HEK293 (cell line): ENCODE measurements around the gene METTL24.

Experiments used
- CTCF ChIP-seq: fragments of 450-650 bp; formaldehyde crosslinking; IDR thresholded peaks from 2 replicates; pipeline ENCODE4 v1.5.1; 2016; ENCODE audit warnings: missing biosample characterization, missing genetic modification characterization
- GLIS2 ChIP-seq: fragments of 450-650 bp; formaldehyde crosslinking; IDR thresholded peaks from 2 replicates; pipeline ENCODE4 v1.5.1; 2016; ENCODE audit warnings: missing biosample characterization, missing genetic modification characterization
- ZBTB10 ChIP-seq: fragments of 450-650 bp; formaldehyde crosslinking; IDR thresholded peaks from 2 replicates; pipeline ENCODE4 v1.5.1; 2016; ENCODE audit warnings: missing biosample characterization, missing genetic modification characterization
- ZFP37 ChIP-seq: fragments of 450-650 bp; formaldehyde crosslinking; IDR thresholded peaks from 2 replicates; pipeline ENCODE4 v1.5.1; 2016; ENCODE audit warnings: missing biosample characterization, missing genetic modification characterization
- ZNF114 ChIP-seq: fragments of 450-650 bp; formaldehyde crosslinking; IDR thresholded peaks from 2 replicates; pipeline ENCODE4 v1.5.0; 2017; ENCODE audit warnings: missing biosample characterization, missing genetic modification characterization
- TF ChIP-seq, protein P1 (sequence below): fragments of 450-650 bp; formaldehyde crosslinking; IDR thresholded peaks from 2 replicates; pipeline ENCODE4 v1.5.1; 2016; ENCODE audit warnings: missing biosample characterization, missing genetic modification characterization

DNA sequence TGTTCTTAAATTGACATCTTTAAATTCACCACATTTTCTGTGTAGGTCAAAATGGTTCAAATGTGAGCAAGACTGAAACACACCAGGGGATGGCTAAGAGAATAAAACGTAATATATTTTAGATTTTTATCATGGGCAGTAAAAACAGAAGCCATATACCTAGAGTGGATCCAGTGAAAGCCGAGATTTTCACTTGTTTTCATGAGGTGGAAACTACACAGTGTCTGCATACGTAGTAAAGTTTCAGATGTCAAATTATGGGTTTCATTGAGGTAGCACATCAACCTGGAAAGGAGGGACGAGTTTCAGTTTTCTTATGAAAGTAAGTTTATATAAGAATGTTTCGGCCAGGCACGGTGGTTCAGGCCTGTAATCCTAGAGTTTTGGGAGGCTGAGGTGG is 25.9 kb downstream of the METTL24 start:
- TF ChIP-seq ZFP37 (tag by site-specific recombination): no peak
- no peak for TF ChIP-seq ZBTB10 (tag by site-specific recombination)
- TF ChIP-seq, protein P1, sequence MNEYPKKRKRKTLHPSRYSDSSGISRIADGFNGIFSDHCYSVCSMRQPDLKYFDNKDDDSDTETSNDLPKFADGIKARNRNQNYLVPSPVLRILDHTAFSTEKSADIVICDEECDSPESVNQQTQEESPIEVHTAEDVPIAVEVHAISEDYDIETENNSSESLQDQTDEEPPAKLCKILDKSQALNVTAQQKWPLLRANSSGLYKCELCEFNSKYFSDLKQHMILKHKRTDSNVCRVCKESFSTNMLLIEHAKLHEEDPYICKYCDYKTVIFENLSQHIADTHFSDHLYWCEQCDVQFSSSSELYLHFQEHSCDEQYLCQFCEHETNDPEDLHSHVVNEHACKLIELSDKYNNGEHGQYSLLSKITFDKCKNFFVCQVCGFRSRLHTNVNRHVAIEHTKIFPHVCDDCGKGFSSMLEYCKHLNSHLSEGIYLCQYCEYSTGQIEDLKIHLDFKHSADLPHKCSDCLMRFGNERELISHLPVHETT (tag by site-specific recombination): no peak
- TF ChIP-seq GLIS2: no peak
- no peak for TF ChIP-seq CTCF (tag by site-specific recombination)
- TF ChIP-seq ZNF114 (tag by site-specific recombination): no peak
